Measurements from ENCODE around the gene PSMA7.

DNA sequence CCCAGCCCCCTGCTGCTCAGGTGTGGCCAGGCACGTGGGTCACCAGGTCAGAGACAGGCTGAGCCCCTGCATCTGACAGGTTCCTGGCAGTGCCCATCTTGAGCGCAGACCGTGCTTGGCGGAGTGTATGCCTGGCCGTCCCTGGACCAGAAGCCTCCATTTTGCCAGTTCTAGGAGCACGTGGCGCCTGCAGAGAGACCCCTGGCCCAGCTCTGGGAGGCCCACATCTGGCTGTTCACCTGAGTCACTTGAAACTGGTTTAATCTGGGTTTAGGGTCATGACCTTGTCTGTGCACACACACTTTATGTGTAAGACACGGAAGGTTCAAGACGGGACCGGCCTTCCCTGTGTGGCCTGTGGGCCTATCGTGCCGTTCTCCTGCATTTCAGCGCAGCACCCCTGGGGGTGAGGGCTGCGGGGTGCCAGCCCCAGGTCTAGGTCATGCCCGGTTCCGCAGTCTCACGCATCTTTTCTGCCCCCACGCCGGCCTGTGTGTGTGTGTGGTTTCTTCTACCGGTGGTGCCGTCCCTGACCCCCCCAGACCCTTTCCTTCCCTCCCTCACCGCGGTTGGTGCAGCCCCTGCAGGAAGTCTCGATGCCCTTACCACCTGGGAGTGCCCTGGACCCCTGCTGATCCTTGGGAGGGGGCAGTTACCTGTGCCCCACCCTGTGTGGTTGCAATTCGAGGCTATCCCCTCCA is 14.3 kb upstream of the PSMA7 start:
- TF ChIP-seq, protein P1, sequence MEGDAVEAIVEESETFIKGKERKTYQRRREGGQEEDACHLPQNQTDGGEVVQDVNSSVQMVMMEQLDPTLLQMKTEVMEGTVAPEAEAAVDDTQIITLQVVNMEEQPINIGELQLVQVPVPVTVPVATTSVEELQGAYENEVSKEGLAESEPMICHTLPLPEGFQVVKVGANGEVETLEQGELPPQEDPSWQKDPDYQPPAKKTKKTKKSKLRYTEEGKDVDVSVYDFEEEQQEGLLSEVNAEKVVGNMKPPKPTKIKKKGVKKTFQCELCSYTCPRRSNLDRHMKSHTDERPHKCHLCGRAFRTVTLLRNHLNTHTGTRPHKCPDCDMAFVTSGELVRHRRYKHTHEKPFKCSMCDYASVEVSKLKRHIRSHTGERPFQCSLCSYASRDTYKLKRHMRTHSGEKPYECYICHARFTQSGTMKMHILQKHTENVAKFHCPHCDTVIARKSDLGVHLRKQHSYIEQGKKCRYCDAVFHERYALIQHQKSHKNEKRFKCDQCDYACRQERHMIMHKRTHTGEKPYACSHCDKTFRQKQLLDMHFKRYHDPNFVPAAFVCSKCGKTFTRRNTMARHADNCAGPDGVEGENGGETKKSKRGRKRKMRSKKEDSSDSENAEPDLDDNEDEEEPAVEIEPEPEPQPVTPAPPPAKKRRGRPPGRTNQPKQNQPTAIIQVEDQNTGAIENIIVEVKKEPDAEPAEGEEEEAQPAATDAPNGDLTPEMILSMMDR (IDR thresholded peaks at IDR 0.05 in 4 of 5, conservative IDR thresholded peaks at IDR 0.05 in 1 of 5), result no peak
- TF ChIP-seq POLR2A (IDR thresholded peaks at IDR 0.05), result no peak

Data from gastrocnemius medialis (tissue), 4 donors.